GM12875 (cell line): Measurements from ENCODE around the gene LARGE1.
"Not testable (repeated sequence)": the region's sequence is repeated elsewhere in the genome, so short reads cannot be mapped to it uniquely, and the experiment has no call there.

Experiments
- H3K4me3 ChIP-seq: one replicate; pipeline ENCODE4 v1.5.1; 2011; ENCODE audit warnings: low read depth, low read length, control low read depth
- TF ChIP-seq, protein P1 (sequence below): IDR thresholded peaks from 2 replicates; pipeline ENCODE4 v1.5.1; 2011; ENCODE audit warnings: low read depth, mild to moderate bottlenecking, control low read depth, inconsistent platforms, low read length, moderate library complexity, borderline replicate concordance; ENCODE audit not compliant: insufficient read depth

LARGE1 gene

DNA sequence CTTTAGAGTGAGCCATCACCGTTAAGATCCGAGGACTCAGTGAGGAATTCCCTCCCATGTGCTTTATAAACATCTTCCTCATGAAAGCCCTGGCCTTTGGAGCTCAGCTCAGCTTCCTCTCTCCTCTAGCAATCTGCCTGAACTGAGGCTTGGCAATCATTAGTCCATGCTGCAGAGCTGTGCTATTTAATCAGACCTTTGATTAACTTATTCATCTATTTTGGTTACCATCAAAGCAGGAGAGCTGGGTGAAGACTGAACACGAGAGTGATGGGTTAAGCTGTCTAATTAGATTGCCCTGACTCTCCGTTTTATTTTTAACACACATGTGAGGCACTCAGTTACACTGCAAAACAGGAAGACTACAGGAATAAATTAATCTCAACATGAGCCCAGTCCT, 351.3 kb downstream of the LARGE1 start:
- H3K4me3 ChIP-seq: peak overlapping the region; percentile 16
- TF ChIP-seq, protein P1, sequence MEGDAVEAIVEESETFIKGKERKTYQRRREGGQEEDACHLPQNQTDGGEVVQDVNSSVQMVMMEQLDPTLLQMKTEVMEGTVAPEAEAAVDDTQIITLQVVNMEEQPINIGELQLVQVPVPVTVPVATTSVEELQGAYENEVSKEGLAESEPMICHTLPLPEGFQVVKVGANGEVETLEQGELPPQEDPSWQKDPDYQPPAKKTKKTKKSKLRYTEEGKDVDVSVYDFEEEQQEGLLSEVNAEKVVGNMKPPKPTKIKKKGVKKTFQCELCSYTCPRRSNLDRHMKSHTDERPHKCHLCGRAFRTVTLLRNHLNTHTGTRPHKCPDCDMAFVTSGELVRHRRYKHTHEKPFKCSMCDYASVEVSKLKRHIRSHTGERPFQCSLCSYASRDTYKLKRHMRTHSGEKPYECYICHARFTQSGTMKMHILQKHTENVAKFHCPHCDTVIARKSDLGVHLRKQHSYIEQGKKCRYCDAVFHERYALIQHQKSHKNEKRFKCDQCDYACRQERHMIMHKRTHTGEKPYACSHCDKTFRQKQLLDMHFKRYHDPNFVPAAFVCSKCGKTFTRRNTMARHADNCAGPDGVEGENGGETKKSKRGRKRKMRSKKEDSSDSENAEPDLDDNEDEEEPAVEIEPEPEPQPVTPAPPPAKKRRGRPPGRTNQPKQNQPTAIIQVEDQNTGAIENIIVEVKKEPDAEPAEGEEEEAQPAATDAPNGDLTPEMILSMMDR: no peak

DNA sequence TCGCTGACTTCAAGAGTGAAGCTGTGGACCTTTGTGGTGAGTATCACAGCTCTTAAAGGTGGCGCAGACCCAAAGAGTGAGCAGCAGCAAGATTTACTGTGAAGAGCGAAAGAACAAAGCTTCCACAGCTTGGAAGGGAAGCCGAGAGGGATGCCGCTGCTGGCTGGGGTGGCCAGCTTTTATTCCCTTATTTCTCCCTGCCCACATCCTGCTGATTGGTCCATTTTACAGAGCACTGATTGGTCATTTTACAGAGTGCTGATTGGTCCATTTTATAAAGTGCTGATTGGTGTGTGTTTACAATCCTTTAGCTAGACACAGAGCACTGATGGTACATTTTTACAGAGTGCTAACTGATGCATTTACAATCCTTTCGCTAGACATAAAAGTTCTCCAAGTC, 353.8 kb downstream of the LARGE1 start:
- not testable (repeated sequence) for H3K4me3 ChIP-seq

GRCh38 chr22:33565580-33565995, 354.7 kb downstream of the LARGE1 start:
- TF ChIP-seq, protein P1: no peak
- no peak overlapping the region for H3K4me3 ChIP-seq

- TF ChIP-seq, protein P1: no peak
- H3K4me3 ChIP-seq: no peak overlapping the region
Measured at GRCh38 chr22:33564683-33565082, 355.6 kb downstream of the LARGE1 start.

- H3K4me3 ChIP-seq: no peak overlapping the region
- TF ChIP-seq, protein P1: no peak
Measured at GRCh38 chr22:33563220-33563964, 356.9 kb downstream of the LARGE1 start.

DNA sequence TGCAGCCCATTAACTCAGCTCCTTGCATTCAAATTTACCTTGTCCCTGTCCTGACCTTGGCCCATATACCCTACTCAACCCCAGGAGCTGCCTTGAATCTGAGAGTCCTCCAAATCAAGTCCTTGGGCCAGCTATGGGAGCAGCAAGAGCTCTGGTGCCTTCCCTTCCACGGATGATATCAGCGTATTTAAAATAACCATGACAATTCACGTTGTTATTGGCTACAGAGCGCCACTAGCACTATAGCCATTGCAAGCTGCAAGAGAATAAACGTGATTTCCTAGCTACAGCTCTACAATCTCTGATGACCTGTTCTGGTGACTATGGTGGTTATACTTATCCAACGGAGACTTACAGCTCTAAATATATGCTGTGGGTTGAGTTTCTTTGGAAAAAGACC, 357.8 kb downstream of the LARGE1 start:
- TF ChIP-seq, protein P1: no peak
- no peak overlapping the region for H3K4me3 ChIP-seq

GRCh38 chr22:33561149-33561807, 359.0 kb downstream of the LARGE1 start:
- TF ChIP-seq, protein P1: no peak
- H3K4me3 ChIP-seq: no peak overlapping the region

DNA sequence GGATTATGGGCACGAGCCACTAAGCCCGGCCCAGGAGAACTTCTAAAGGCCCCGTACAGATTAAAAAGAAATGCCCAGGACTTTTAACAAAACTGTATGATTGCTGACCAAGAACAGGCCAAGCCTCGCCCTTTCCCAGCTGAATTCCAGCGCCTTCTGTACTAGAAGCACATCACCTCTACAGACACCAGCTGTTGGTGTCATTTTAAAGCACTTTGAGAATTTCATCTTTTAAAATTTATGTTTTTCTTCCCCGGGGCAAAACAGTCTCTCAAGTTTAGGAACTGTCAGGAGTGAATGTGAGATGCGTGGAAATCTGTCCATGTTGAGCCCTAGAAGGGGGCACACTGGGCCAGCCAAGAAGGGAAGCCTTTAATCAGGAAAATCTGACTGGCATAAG, 362.4 kb downstream of the LARGE1 start:
- no peak overlapping the region for H3K4me3 ChIP-seq
- TF ChIP-seq, protein P1: no peak
